IMR-90 (cell line): ENCODE measurements around the gene NEGR1. TPM values are rescaled to one million over a fixed set of nuclear protein-coding genes. Genes with fewer than 3 reads are reported as not detected.

Experiments
- ATAC-seq: fragments of 200-7000 bp; cut with Tn5 transposase; 2 replicates; pipeline ENCODE4 v1.9.1; 2020; ENCODE audit warnings: low read depth, mild to moderate bottlenecking, moderate library complexity
- BruUV-seq: library from RNA; stranded (reverse); fragments of 400-500 nt; replicated peaks from 2 replicates; lab custom pipeline; 2021; lab: Mats Ljungman, UMichigan
- CTCF ChIA-PET: fragments of 300-600 bp; formaldehyde crosslinking; extraction: SDS; loops from one replicate; lab custom pipeline; 2021; ENCODE audit warnings: antibody characterized with exemption; lab: Yijun Ruan, JAX
- POLR2A ChIA-PET: fragments of 300-600 bp; sonication (Branson Sonifier 250); formaldehyde crosslinking; loops from one replicate; lab custom pipeline; 2022; ENCODE audit warnings: antibody characterized with exemption; ENCODE audit not compliant: unreplicated experiment; lab: Charles Lee
- DNase-seq: peaks from one replicate; pipeline ENCODE4 v3.0.0; 2013
- H2AFZ ChIP-seq: replicated peaks from 2 replicates; pipeline ENCODE3; 2013; ENCODE audit warnings: low read length, mild to moderate bottlenecking; ENCODE audit not compliant: poor library complexity
- H2AK5ac ChIP-seq: 2 replicates; pipeline ENCODE4 v1.6.1; 2013; ENCODE audit warnings: low read depth, low read length, inconsistent platforms
- H2AK9ac ChIP-seq: replicated peaks from 2 replicates; pipeline ENCODE3; 2013; ENCODE audit warnings: mild to moderate bottlenecking, low read depth, low read length, moderate library complexity; ENCODE audit not compliant: poor library complexity
- H2BK120ac ChIP-seq: 2 replicates; pipeline ENCODE4 v1.6.1; 2013; ENCODE audit warnings: low read depth, low read length, inconsistent platforms
- H2BK15ac ChIP-seq: 3 replicates; pipeline ENCODE4 v1.6.1; 2013; ENCODE audit warnings: low read depth, low read length, inconsistent platforms
- H2BK20ac ChIP-seq: 2 replicates; pipeline ENCODE4 v1.6.1; 2013; ENCODE audit warnings: low read depth, mild to moderate bottlenecking, inconsistent platforms, low read length, moderate library complexity
- H2BK5ac ChIP-seq: 2 replicates; pipeline ENCODE4 v1.6.1; 2013; ENCODE audit warnings: mild to moderate bottlenecking, low read depth, low read length, inconsistent platforms; ENCODE audit not compliant: poor library complexity, severe bottlenecking
- H3K14ac ChIP-seq: replicated peaks from 2 replicates; pipeline ENCODE4 v1.6.1; 2013; ENCODE audit warnings: low read depth, low read length, inconsistent platforms
- H3K18ac ChIP-seq: 2 replicates; pipeline ENCODE4 v1.6.1; 2013; ENCODE audit warnings: low read depth, low read length, control low read depth
- H3K23ac ChIP-seq: 2 replicates; pipeline ENCODE4 v1.6.1; 2013; ENCODE audit warnings: low read depth, low read length, inconsistent platforms
- H3K27ac ChIP-seq: 2 replicates; pipeline ENCODE4 v1.5.1; 2013; ENCODE audit warnings: mild to moderate bottlenecking, control low read depth, low read length; ENCODE audit not compliant: insufficient read depth
- H3K27me3 ChIP-seq: 2 replicates; pipeline ENCODE4 v1.6.1; 2013; ENCODE audit warnings: low read length; ENCODE audit not compliant: control insufficient read depth, insufficient read depth
- H3K36me3 ChIP-seq: 2 replicates; pipeline ENCODE4 v1.6.1; 2013; ENCODE audit warnings: low read length, mixed read lengths; ENCODE audit not compliant: control insufficient read depth, insufficient read depth
- H3K4ac ChIP-seq: 2 replicates; pipeline ENCODE4 v1.6.1; 2013; ENCODE audit warnings: low read depth, low read length, inconsistent platforms
- H3K4me1 ChIP-seq: 2 replicates; pipeline ENCODE4 v1.6.1; 2013; ENCODE audit warnings: low read length, mixed read lengths; ENCODE audit not compliant: control insufficient read depth, insufficient read depth
- H3K4me2 ChIP-seq: 2 replicates; pipeline ENCODE4 v1.6.1; 2013; ENCODE audit warnings: low read depth, mild to moderate bottlenecking, control low read depth, low read length, moderate library complexity
- H3K4me3 ChIP-seq: 2 replicates; pipeline ENCODE4 v1.5.1; 2013; ENCODE audit warnings: low read depth, mild to moderate bottlenecking, control low read depth, low read length, moderate library complexity; ENCODE audit not compliant: insufficient read depth
- H3K56ac ChIP-seq: 2 replicates; pipeline ENCODE4 v1.6.1; 2013; ENCODE audit warnings: low read length, inconsistent platforms; ENCODE audit not compliant: insufficient read depth; ENCODE audit errors: extremely low read depth
- H3K79me1 ChIP-seq, 2 experiments: 2 replicates each; pipeline ENCODE4 v1.6.1; 2013; ENCODE audit warnings: low read length in 2 of 2, inconsistent platforms in 1 of 2, low read depth in 1 of 2
- H3K9ac ChIP-seq: 2 replicates; pipeline ENCODE4 v1.6.1; 2013; ENCODE audit warnings: low read depth, low read length, control low read depth
- H3K9me1 ChIP-seq: 2 replicates; pipeline ENCODE4 v1.6.1; 2013; ENCODE audit warnings: low read length, inconsistent platforms; ENCODE audit not compliant: insufficient read depth
- H3K9me3 ChIP-seq: 2 replicates; pipeline ENCODE4 v1.6.1; 2013; ENCODE audit warnings: low read length; ENCODE audit not compliant: control insufficient read depth, insufficient read depth
- H4K20me1 ChIP-seq: 2 replicates; pipeline ENCODE4 v1.6.1; 2013; ENCODE audit warnings: low read length, inconsistent platforms; ENCODE audit not compliant: insufficient read depth
- H4K5ac ChIP-seq: 2 replicates; pipeline ENCODE4 v1.6.1; 2013; ENCODE audit warnings: mild to moderate bottlenecking, low read depth, low read length, control low read depth
- H4K8ac ChIP-seq, 2 experiments: 2 replicates each; pipeline ENCODE4 v1.6.1; 2013; ENCODE audit warnings: low read depth in 2 of 2, low read length in 2 of 2, control low read depth in 1 of 2, inconsistent platforms in 1 of 2
- H4K91ac ChIP-seq: 2 replicates; pipeline ENCODE4 v1.6.1; 2013; ENCODE audit warnings: low read depth, low read length, inconsistent platforms; ENCODE audit not compliant: insufficient read depth
- BHLHE40 ChIP-seq: fragments of 150-350 bp; IDR thresholded peaks from 2 replicates; pipeline ENCODE4 v1.6.1; 2016; ENCODE audit warnings: mild to moderate bottlenecking, low read depth, low read length
- CEBPB ChIP-seq: IDR thresholded peaks from 2 replicates; pipeline ENCODE4 v1.6.1; 2012; ENCODE audit warnings: low read depth, low read length, improper control_type of control experiment
- CHD1 ChIP-seq: IDR thresholded peaks from 2 replicates; pipeline ENCODE4 v1.6.1; 2012; ENCODE audit warnings: low read depth, low read length, improper control_type of control experiment
- FOS ChIP-seq: fragments of 150-350 bp; IDR thresholded peaks from 2 replicates; pipeline ENCODE4 v1.6.1; 2016; ENCODE audit warnings: low read depth, low read length
- MAFK ChIP-seq: IDR thresholded peaks from 2 replicates; pipeline ENCODE4 v1.6.1; 2012; ENCODE audit warnings: low read depth, low read length, improper control_type of control experiment
- MAZ ChIP-seq: IDR thresholded peaks from 2 replicates; pipeline ENCODE4 v1.6.1; 2012; ENCODE audit warnings: low read depth, mild to moderate bottlenecking, low read length, improper control_type of control experiment, moderate library complexity, borderline replicate concordance
- MXI1 ChIP-seq: IDR thresholded peaks from 2 replicates; pipeline ENCODE4 v1.6.1; 2012; ENCODE audit warnings: low read depth, mild to moderate bottlenecking, low read length, moderate library complexity, borderline replicate concordance
- NFE2L2 ChIP-seq: fragments of 150-350 bp; IDR thresholded peaks from 2 replicates; pipeline ENCODE4 v1.6.1; 2016; ENCODE audit warnings: low read depth, mild to moderate bottlenecking, low read length
- POLR2A ChIP-seq: IDR thresholded peaks from 2 replicates; pipeline ENCODE4 v1.6.1; 2012; ENCODE audit warnings: mild to moderate bottlenecking, low read depth, low read length
- RAD21 ChIP-seq: IDR thresholded peaks from 2 replicates; pipeline ENCODE4 v1.6.1; 2012; ENCODE audit warnings: low read length, improper control_type of control experiment
- RCOR1 ChIP-seq: IDR thresholded peaks from 2 replicates; pipeline ENCODE4 v1.6.1; 2012; ENCODE audit warnings: mild to moderate bottlenecking, low read length, improper control_type of control experiment; ENCODE audit not compliant: insufficient replicate concordance
- RFX5 ChIP-seq: IDR thresholded peaks from 2 replicates; pipeline ENCODE4 v1.8.0; 2012; ENCODE audit warnings: low read depth, mild to moderate bottlenecking, low read length, moderate library complexity
- SMC3 ChIP-seq: fragments of 150-350 bp; IDR thresholded peaks from 2 replicates; pipeline ENCODE4 v1.6.1; 2016; ENCODE audit warnings: low read depth, mild to moderate bottlenecking, antibody characterized with exemption, low read length, moderate library complexity
- WGBS, 2 experiments: methylation state at CpG; one replicate each; pipeline versions ENCODE4 v1.1.5 to v1.1.7; 2013; ENCODE audit warnings: missing lambda C conversion rate in 2 of 2; ENCODE audit not compliant: insufficient read length in 1 of 2; ENCODE audit errors: extremely low coverage in 2 of 2; 5-methylcytosine and 5-hydroxymethylcytosine counted together
- dilution Hi-C: fragments of 300-500 bp; cut with HindIII; formaldehyde crosslinking; loops from one replicate; pipeline ENCODE4 v1.14.3; 2018; ENCODE audit warnings: low sequenced_read_pairs; ENCODE audit not compliant: unreplicated experiment
- in situ Hi-C: fragments of 300-500 bp; cut with MboI; formaldehyde crosslinking; loops from 3 replicates; pipeline ENCODE4 v1.14.3; 2019; ENCODE audit warnings: low sequenced_read_pairs, inconsistent platforms, mixed read lengths
- intact Hi-C: fragments of 100-400 bp; cut with micrococcal nuclease; formaldehyde crosslinking; loops from 2 replicates; pipeline ENCODE4 v1.10.0; 2022
- polyA plus RNA-seq, 3 experiments: library from polyadenylated mRNA; depleted of rRNA; stranded (reverse); fragments of >200 nt; gene quantifications; 2 replicates each; pipeline ENCODE4 v1.2.3, GENCODE V29; 2012; ENCODE audit warnings: low replicate concordance in 1 of 3
- total RNA-seq: library from RNA; depleted of rRNA; stranded (reverse); fragments of >200 nt; gene quantifications from 2 replicates; pipeline ENCODE4 v1.2.3, GENCODE V29; 2012
- TF ChIP-seq, protein P1 (sequence below): fragments of 150-350 bp; IDR thresholded peaks from 2 replicates; pipeline ENCODE4 v1.6.1; 2017; ENCODE audit warnings: mild to moderate bottlenecking, antibody characterized with exemption, low read length, low read depth
- TF ChIP-seq, protein P2 (sequence below): conservative IDR thresholded peaks from 2 replicates; pipeline ENCODE4 v1.5.1; 2012; ENCODE audit warnings: mild to moderate bottlenecking, low read depth, low read length, improper control_type of control experiment
- TF ChIP-seq, protein P3 (sequence below): fragments of 150-350 bp; IDR thresholded peaks from 2 replicates; pipeline ENCODE4 v1.6.1; 2016; ENCODE audit warnings: low read depth, mild to moderate bottlenecking, low read length, moderate library complexity, borderline replicate concordance

The NEGR1 gene
- total and polyA plus RNA-seq, 2 of the 4 experiments (the other 2 are of a cell fraction) = 5.1 to 9.1 TPM

DNA sequence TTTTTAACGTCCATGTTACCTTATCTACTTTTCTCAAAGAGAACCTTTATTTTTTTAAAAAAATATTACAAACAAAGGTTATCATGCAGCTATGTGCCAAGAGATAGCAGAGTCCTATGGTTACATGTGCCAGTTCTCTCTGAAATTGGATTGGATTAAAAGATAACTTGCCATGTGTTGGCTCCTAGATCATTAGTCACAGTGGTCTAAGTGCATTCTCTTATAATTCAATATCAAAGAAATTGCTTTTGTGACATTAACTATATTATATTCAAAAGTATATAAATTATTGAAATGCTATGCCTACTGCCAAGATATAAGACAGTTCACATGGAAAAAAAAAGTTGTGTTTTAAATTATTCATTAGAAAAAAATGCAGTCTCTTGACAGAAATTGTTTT is 494.2 kb downstream of the NEGR1 start:
- ChIA-PET CTCF (interaction anchor here (0.8 kb wide), 1 partner anchor 64 kb away, joined by 3 read pairs; no protein-coding TSS in a partner anchor), POLR2A (no interaction called here)
- Histone ChIP-seq H3K27me3 (no peaks in the 10 kb centered on the region), H3K4me2 (no peak overlapping the region), H4K91ac (no peak overlapping the region), H4K5ac (no peak overlapping the region), H3K4me1 (0 out of 2 replicates have a peak, but pooled peaks cover 1% of the 10 kb centered on the region), H2BK5ac (no peak overlapping the region), H2BK120ac (no peak overlapping the region), H4K8ac (no peak overlapping the region), H3K14ac (no peak overlapping the region), H2AK9ac (no peak overlapping the region), H4K20me1 (no peaks in the 10 kb centered on the region), H2AK5ac (no peak overlapping the region), H3K4ac (no peak overlapping the region), H3K23ac (no peak overlapping the region), H2BK20ac (no peak overlapping the region), H2BK15ac (no peak overlapping the region), H3K36me3 (no peaks in the 10 kb centered on the region), H3K9me3 (no peaks in the 10 kb centered on the region), H3K27ac (no peak overlapping the region), H3K9me1 (no peaks in the 10 kb centered on the region), H3K56ac (no peak overlapping the region), H3K4me3 (no peak overlapping the region), H3K79me1 (no peaks in the 10 kb centered on the region), H2AFZ (no peak overlapping the region), H3K18ac (no peak overlapping the region), H3K9ac (no peak overlapping the region)
- intact Hi-C loops = no loop called here
- in situ Hi-C loops = no loop called here
- TF ChIP-seq MAZ = no peak
- TF ChIP-seq, protein P1, sequence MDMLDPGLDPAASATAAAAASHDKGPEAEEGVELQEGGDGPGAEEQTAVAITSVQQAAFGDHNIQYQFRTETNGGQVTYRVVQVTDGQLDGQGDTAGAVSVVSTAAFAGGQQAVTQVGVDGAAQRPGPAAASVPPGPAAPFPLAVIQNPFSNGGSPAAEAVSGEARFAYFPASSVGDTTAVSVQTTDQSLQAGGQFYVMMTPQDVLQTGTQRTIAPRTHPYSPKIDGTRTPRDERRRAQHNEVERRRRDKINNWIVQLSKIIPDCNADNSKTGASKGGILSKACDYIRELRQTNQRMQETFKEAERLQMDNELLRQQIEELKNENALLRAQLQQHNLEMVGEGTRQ = no peak
- no peak for TF ChIP-seq NFE2L2
- no peak for TF ChIP-seq RCOR1
- TF ChIP-seq, protein P2, sequence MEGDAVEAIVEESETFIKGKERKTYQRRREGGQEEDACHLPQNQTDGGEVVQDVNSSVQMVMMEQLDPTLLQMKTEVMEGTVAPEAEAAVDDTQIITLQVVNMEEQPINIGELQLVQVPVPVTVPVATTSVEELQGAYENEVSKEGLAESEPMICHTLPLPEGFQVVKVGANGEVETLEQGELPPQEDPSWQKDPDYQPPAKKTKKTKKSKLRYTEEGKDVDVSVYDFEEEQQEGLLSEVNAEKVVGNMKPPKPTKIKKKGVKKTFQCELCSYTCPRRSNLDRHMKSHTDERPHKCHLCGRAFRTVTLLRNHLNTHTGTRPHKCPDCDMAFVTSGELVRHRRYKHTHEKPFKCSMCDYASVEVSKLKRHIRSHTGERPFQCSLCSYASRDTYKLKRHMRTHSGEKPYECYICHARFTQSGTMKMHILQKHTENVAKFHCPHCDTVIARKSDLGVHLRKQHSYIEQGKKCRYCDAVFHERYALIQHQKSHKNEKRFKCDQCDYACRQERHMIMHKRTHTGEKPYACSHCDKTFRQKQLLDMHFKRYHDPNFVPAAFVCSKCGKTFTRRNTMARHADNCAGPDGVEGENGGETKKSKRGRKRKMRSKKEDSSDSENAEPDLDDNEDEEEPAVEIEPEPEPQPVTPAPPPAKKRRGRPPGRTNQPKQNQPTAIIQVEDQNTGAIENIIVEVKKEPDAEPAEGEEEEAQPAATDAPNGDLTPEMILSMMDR = no peak
- TF ChIP-seq BHLHE40 = no peak
- TF ChIP-seq CHD1 = no peak
- TF ChIP-seq, protein P3, sequence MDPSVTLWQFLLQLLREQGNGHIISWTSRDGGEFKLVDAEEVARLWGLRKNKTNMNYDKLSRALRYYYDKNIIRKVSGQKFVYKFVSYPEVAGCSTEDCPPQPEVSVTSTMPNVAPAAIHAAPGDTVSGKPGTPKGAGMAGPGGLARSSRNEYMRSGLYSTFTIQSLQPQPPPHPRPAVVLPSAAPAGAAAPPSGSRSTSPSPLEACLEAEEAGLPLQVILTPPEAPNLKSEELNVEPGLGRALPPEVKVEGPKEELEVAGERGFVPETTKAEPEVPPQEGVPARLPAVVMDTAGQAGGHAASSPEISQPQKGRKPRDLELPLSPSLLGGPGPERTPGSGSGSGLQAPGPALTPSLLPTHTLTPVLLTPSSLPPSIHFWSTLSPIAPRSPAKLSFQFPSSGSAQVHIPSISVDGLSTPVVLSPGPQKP = no peak
- no peak for TF ChIP-seq POLR2A
- TF ChIP-seq RFX5 = no peak
- TF ChIP-seq CEBPB = no peak
- TF ChIP-seq MAFK = no peak
- no peak for TF ChIP-seq RAD21
- TF ChIP-seq SMC3 = no peak
- no peak for TF ChIP-seq FOS
- TF ChIP-seq MXI1 = no peak
- WGBS, 2 experiments = 100% methylated on average over 1 of the region's 1 CpG; no CpG with 5 or more reads in 1 of the 2 experiments
- ATAC-seq (no peak), DNase-seq (no peak)
- no TSS peak for BruUV-seq
- dilution Hi-C loops = no loop called here
